H1 (cell line): Measurements from ENCODE around the gene MCM3AP. TPM values are rescaled to one million over a fixed set of nuclear protein-coding genes. Genes with fewer than 3 reads are reported as not detected.

Source experiments
- EZH2 ChIP-seq: fragments of 200-600 bp; sonication (generic); IDR thresholded peaks from 2 replicates; pipeline ENCODE4 v1.7.1; 2012; ENCODE audit warnings: low read depth, mild to moderate bottlenecking, moderate library complexity, low read length, inconsistent platforms; ENCODE audit not compliant: severe bottlenecking
- NRF1 ChIP-seq: IDR thresholded peaks from 2 replicates; pipeline ENCODE4 v1.6.1; 2011; ENCODE audit warnings: mild to moderate bottlenecking, low read depth, low read length, improper control_type of control experiment
- SRF ChIP-seq: IDR thresholded peaks from 2 replicates; pipeline ENCODE4 v1.6.1; 2011; ENCODE audit warnings: mild to moderate bottlenecking, low read depth, low read length, moderate library complexity
- polyA plus RNA-seq, 7 experiments: library from polyadenylated mRNA; depleted of rRNA in 3 of 7; stranded (reverse) in 5 of 7; unstranded in 2 of 7; fragments of >200 nt in 5 of 7; fragments of 200-250 nt in 2 of 7; gene quantifications; 1 replicate in 5 of 7; 2 replicates in 1 of 7; 4 replicates in 1 of 7; pipeline versions ENCODE4 v1.2.1 to v1.2.3, GENCODE V29; 2011 to 2013; ENCODE audit warnings: missing spikeins in 2 of 7, mixed read lengths in 2 of 7
- total RNA-seq: library from RNA; stranded (reverse); fragmentation: NEBNext Ultra II Directional; extraction: Animal tissue kit (Norgen Biotek cat#: 25700); gene quantifications from 2 replicates; pipeline ENCODE4 v1.2.1, GENCODE V29; 2021
- TF ChIP-seq, protein P1 (sequence below): IDR thresholded peaks from 2 replicates; pipeline ENCODE4 v1.6.1; 2012; ENCODE audit warnings: inconsistent platforms

The MCM3AP gene
- total and polyA plus RNA-seq, 2 of the 8 experiments (the other 6 are each of a cell fraction or from before 2014, with no cell fraction given): 37.2 to 119 TPM

DNA sequence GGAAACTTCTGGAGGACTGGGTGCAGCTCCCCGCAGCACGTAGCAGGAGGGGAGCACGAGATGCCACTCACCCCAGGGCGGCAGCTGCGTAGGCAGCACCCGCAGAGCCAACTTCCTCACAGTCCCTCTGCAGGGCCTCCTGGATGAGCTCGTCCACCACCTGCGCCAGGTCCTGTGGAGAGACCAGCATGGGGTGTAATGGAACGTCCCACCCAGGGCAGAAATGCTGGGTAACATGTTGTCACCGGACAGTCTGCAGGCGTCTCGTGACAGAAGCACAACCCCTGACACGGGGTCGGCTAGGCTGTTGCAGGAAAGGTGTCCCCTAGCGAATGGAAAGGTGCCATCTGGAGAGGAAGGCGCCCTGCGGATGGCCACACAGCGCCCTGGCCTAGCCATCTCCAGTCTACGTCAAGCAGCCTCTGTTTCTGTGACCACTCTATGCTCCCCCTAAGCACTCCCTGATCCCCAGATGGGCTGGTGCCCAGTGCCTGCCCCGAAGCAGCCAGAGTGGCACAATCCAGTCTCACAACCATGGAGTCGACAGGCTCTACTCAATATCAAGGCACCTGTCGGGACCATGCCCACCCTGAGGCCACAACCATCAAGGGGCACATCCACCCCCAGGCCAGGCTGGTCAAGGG lies 21.2 kb downstream of the MCM3AP start (continued):
- TF ChIP-seq EZH2 (no peak), NRF1 (no peak), SRF (no peak)
- TF ChIP-seq, protein P1, sequence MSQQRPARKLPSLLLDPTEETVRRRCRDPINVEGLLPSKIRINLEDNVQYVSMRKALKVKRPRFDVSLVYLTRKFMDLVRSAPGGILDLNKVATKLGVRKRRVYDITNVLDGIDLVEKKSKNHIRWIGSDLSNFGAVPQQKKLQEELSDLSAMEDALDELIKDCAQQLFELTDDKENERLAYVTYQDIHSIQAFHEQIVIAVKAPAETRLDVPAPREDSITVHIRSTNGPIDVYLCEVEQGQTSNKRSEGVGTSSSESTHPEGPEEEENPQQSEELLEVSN: no peak
